ENCODE data around the gene FNDC3B.

FNDC3B gene

DNA sequence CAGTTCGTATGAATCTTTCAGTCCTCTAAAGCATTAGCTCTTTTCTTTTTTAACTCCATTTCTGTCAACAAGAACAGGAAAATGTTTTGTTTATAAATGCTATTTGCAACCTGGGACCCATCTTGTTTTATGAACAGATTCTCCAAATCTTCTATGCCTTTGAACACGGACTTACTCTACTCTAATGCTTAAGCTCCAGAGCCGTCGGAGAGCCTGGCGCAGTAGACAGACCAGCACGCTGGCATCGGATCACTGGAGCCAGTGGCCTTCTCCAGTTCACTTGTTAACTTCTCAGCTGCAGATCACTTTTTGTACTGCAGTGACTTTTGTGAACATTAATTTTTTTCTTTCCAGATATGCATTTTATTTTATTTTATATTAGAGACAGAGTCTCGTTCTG, 286.1 kb downstream of the FNDC3B start:
- Histone ChIP-seq H3K36me3 (ENCODE audit: insufficient read depth, low read length) (peaks cover 38% of the 10 kb centered on the region), H3K27me3 (ENCODE audit: insufficient read depth, low read length) (no peaks in the 10 kb centered on the region), H3K27ac (ENCODE audit: low read depth, low read length) (no peak overlapping the region), H3K4me1 (ENCODE audit: insufficient read depth, low read length) (no peaks in the 10 kb centered on the region), H3K9ac (ENCODE audit: low read depth, low read length) (no peak overlapping the region), H3K9me3 (ENCODE audit: insufficient read depth, low read depth, low read length) (no peaks in the 10 kb centered on the region), H3K4me3 (ENCODE audit: low read length) (no peak overlapping the region)
- 95% methylated on average over 8 of the region's 8 CpGs for WGBS

DNA sequence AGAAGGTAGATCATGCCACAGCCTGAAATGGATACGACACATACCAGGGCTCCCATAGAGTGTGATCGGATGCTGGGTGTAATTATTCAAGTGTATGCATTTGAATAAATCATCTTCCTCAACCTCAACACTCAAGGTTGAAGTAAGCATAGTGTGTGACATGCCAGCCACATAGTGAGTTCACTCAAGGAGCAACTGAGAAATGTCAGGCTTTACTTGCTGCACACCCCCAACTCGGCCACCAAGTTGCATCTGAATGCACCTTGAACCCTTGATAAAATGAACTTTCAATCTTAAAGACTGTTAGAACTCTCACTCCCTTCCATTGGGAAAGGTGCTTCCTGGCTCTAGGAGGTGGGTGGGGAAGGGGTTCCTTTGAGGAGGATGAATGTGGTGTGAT, 287.6 kb downstream of the FNDC3B start:
- no peaks in the 10 kb centered on the region for H3K4me1 ChIP-seq (ENCODE audit: insufficient read depth, low read length)
- H3K9me3 ChIP-seq (ENCODE audit: insufficient read depth, low read depth, low read length), result no peaks in the 10 kb centered on the region
- WGBS, result 98% methylated on average over 2 of the region's 3 CpGs
- no peaks in the 10 kb centered on the region for H3K27me3 ChIP-seq (ENCODE audit: insufficient read depth, low read length)
- peaks cover 47% of the 10 kb centered on the region for H3K36me3 ChIP-seq (ENCODE audit: insufficient read depth, low read length)
- no peak overlapping the region for H3K9ac ChIP-seq (ENCODE audit: low read depth, low read length)
- no peak overlapping the region for H3K4me3 ChIP-seq (ENCODE audit: low read length)
- H3K27ac ChIP-seq (ENCODE audit: low read depth, low read length), result no peak overlapping the region

DNA sequence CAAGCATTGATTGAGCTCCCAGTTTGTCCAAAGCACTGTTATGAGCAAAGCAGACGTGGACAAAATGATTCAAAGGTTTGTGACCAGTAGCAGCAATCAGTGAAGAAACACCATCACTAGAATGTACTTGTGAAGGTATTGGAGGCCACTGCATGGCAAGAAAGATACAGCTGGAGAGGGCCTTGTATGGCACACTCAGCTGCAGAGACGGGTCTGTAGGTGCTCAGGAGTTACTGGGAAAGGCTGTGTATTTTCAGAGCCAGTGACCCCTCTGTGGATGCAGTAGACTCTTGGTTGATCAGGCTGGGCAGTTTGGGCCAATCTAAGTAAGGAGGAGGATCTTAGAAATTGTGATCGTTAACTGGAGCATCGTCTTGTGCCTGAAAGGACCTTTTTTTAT, 288.9 kb downstream of the FNDC3B start:
- WGBS, result 90% methylated on average over 4 of the region's 4 CpGs
- peaks cover 49% of the 10 kb centered on the region for H3K36me3 ChIP-seq (ENCODE audit: insufficient read depth, low read length)
- H3K9me3 ChIP-seq (ENCODE audit: insufficient read depth, low read depth, low read length), result no peaks in the 10 kb centered on the region
- no peaks in the 10 kb centered on the region for H3K27me3 ChIP-seq (ENCODE audit: insufficient read depth, low read length)
- H3K4me1 ChIP-seq (ENCODE audit: insufficient read depth, low read length), result no peaks in the 10 kb centered on the region
- H3K4me3 ChIP-seq (ENCODE audit: low read length), result no peak overlapping the region
- H3K27ac ChIP-seq (ENCODE audit: low read depth, low read length), result no peak overlapping the region
- no peak overlapping the region for H3K9ac ChIP-seq (ENCODE audit: low read depth, low read length)

DNA sequence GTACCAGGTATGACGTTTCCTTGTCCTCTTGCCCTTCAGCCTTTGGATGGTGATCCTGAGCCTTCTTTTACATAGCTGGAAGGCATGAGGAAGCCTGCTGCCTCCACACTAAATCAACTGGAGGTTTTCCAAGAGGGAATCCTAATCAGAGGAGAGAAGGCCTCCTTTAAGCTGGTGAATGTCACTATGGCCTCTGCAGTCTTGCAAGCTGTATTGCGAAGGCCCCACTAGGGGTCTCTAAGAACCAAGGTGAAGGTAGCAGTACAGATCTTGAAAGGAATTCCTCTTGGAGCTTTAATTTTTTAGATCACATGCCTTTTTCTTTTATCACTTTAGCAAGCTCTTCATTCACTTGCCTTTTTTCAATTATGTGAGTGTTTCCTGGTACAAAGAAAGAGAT, 289.7 kb downstream of the FNDC3B start:
- Histone ChIP-seq H3K27ac (ENCODE audit: low read depth, low read length) (no peak overlapping the region), H3K4me1 (ENCODE audit: insufficient read depth, low read length) (no peaks in the 10 kb centered on the region), H3K36me3 (ENCODE audit: insufficient read depth, low read length) (peaks cover 53% of the 10 kb centered on the region), H3K9ac (ENCODE audit: low read depth, low read length) (no peak overlapping the region), H3K27me3 (ENCODE audit: insufficient read depth, low read length) (no peaks in the 10 kb centered on the region), H3K9me3 (ENCODE audit: insufficient read depth, low read depth, low read length) (no peaks in the 10 kb centered on the region), H3K4me3 (ENCODE audit: low read length) (no peak overlapping the region)
- WGBS, result 90% methylated on average over 2 of the region's 2 CpGs

DNA sequence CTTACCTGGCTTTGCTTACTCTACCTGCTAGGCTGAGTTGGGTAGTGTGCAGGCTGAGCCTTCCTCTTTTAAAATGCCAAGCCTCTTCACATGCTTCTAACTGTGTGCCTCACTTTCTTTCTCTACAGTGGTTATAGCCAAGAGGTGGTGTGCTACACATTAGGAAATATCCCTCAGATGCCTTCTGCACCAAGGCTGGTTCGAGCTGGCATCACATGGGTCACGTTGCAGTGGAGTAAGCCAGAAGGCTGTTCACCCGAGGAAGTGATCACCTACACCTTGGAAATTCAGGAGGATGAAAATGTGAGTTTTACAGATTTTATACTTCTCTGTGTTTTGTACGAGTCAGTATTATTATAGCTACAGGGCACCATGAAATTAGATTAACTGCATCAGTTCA, 291.0 kb downstream of the FNDC3B start:
- no peaks in the 10 kb centered on the region for H3K27me3 ChIP-seq (ENCODE audit: insufficient read depth, low read length)
- no peaks in the 10 kb centered on the region for H3K4me1 ChIP-seq (ENCODE audit: insufficient read depth, low read length)
- peaks cover 50% of the 10 kb centered on the region for H3K36me3 ChIP-seq (ENCODE audit: insufficient read depth, low read length)
- H3K4me3 ChIP-seq (ENCODE audit: low read length), result no peak overlapping the region
- WGBS, result 98% methylated on average over 4 of the region's 4 CpGs
- H3K27ac ChIP-seq (ENCODE audit: low read depth, low read length), result no peak overlapping the region
- H3K9me3 ChIP-seq (ENCODE audit: insufficient read depth, low read depth, low read length), result no peaks in the 10 kb centered on the region
- no peak overlapping the region for H3K9ac ChIP-seq (ENCODE audit: low read depth, low read length)

DNA sequence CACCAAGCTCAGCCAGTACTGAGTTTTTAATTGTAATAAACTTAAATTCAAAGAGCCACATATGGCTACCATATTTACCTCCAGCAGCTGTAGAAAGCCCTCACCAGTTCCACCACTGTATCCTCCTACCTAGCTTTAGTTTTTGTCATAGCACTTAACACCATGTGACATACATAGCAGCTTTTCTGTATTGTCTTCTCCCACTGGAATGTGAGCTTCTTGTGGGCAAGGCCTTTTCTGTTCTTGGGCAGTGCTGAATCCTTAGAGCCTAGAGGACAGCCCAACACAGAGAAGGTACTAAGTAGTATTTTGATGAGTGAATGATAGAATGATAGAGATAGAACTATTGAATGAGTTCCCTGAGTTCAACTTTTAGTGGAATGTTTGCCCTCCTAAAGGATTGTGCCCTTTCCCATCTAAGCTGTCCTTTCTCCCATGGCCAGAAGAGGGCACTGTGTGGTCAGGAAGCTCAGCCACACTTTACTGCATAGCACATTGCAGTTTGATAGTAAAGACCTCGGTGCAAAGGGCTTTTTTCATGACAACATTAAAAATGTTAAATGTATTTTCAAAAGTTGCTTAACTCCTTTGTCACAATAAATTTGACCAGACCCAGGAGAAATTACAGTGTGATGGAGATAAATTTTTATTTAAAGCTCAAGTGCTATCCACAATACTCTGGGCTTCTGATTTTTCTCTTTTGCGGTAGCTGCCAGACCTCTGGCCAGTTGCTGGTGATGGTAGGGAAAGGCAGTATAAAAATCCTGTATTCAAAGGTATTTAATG, 293.1 kb downstream of the FNDC3B start:
- WGBS, result 88% methylated on average over 2 of the region's 2 CpGs
- Histone ChIP-seq H3K36me3 (ENCODE audit: insufficient read depth, low read length) (peaks cover 66% of the 10 kb centered on the region), H3K4me1 (ENCODE audit: insufficient read depth, low read length) (no peaks in the 10 kb centered on the region), H3K9me3 (ENCODE audit: insufficient read depth, low read depth, low read length) (no peaks in the 10 kb centered on the region), H3K27me3 (ENCODE audit: insufficient read depth, low read length) (no peaks in the 10 kb centered on the region), H3K4me3 (ENCODE audit: low read length) (no peak overlapping the region), H3K27ac (ENCODE audit: low read depth, low read length) (0 out of 2 replicates have a peak overlapping the region, but pooled peaks have one; percentile 0), H3K9ac (ENCODE audit: low read depth, low read length) (no peak overlapping the region)

DNA sequence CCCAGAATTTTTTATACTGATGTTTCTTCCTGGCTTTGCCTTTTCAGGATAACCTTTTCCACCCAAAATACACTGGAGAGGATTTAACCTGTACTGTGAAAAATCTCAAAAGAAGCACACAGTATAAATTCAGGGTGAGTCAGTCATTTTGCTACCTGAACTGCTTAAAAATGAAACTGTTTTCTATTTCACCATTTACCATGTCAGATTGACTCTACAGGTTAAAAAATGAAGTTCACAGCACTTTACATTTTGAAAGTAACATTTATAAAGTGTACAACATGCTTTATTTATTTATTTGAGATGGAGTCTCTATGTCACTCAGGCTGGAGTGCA, 293.6 kb downstream of the FNDC3B start:
- Histone ChIP-seq H3K9ac (ENCODE audit: low read depth, low read length) (no peak overlapping the region), H3K27ac (ENCODE audit: low read depth, low read length) (no peak overlapping the region), H3K36me3 (ENCODE audit: insufficient read depth, low read length) (peaks cover 71% of the 10 kb centered on the region), H3K9me3 (ENCODE audit: insufficient read depth, low read depth, low read length) (no peaks in the 10 kb centered on the region), H3K4me1 (ENCODE audit: insufficient read depth, low read length) (no peaks in the 10 kb centered on the region), H3K27me3 (ENCODE audit: insufficient read depth, low read length) (no peaks in the 10 kb centered on the region), H3K4me3 (ENCODE audit: low read length) (no peak overlapping the region)

DNA sequence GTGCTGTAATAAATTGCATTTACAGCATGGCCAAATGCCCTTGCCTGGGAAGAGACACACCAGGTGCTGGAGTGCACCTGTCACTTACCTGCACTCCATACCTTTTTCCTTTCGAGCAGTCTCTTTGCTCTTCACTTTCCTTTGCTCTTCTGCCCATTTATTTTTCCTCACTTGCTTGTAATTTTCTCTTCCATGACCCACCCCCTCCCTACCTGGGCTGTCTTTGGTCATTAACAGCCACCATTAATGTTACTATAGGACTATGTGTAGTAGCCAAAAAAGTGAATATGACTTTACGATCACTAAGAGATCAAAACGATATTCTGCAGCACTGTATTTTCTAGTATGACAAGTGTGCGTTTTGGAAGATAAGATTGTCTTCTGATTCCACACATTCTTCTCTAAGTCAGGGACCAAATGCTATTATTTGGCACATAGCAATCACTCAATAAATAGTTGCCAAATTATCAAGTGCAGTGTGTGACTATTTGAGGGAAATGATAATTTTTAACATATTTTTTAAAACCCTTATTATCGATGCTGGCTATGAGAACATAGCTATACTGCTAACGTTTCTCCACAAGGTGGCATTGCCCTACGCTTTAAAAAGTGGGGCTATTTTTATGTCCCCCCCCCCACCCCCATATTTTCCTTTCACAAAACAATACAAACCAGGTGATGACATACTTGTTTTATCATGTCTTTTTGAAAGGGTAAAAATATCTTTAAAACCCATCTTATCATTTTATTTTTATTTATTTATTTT, 294.5 kb downstream of the FNDC3B start:
- Histone ChIP-seq H3K27me3 (ENCODE audit: insufficient read depth, low read length) (no peaks in the 10 kb centered on the region), H3K9ac (ENCODE audit: low read depth, low read length) (no peak overlapping the region), H3K4me3 (ENCODE audit: low read length) (no peak overlapping the region), H3K36me3 (ENCODE audit: insufficient read depth, low read length) (peaks cover 73% of the 10 kb centered on the region), H3K4me1 (ENCODE audit: insufficient read depth, low read length) (no peaks in the 10 kb centered on the region), H3K9me3 (ENCODE audit: insufficient read depth, low read depth, low read length) (no peaks in the 10 kb centered on the region), H3K27ac (ENCODE audit: low read depth, low read length) (no peak overlapping the region)
- WGBS, result 96% methylated on average over 7 of the region's 7 CpGs

DNA sequence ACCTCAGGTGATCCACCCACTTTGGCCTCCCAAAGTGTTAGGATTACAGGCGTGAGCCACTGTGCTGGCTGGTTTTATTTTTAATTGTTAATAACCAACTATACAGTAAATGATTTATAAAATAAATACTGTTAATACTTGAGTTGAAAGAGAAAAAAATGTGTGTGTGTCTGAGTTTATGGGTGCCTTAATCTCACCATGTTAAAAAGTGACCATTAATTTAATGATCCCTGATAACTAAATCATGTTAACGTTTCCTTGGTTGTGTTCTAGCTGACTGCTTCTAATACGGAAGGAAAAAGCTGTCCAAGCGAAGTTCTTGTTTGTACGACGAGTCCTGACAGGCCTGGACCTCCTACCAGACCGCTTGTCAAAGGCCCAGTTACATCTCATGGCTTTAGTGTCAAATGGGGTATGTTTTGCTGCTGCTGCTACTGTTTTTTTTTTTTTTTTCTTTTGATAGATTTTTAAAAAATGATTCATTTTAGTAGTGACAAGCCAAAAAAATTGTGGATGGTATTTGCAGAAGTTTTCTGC, 295.4 kb downstream of the FNDC3B start:
- H3K4me3 ChIP-seq (ENCODE audit: low read length), result no peak overlapping the region
- H3K4me1 ChIP-seq (ENCODE audit: insufficient read depth, low read length), result no peaks in the 10 kb centered on the region
- H3K36me3 ChIP-seq (ENCODE audit: insufficient read depth, low read length), result peaks cover 76% of the 10 kb centered on the region
- H3K9ac ChIP-seq (ENCODE audit: low read depth, low read length), result no peak overlapping the region
- H3K27me3 ChIP-seq (ENCODE audit: insufficient read depth, low read length), result no peaks in the 10 kb centered on the region
- H3K9me3 ChIP-seq (ENCODE audit: insufficient read depth, low read depth, low read length), result no peaks in the 10 kb centered on the region
- no peak overlapping the region for H3K27ac ChIP-seq (ENCODE audit: low read depth, low read length)
- 96% methylated on average over 6 of the region's 7 CpGs for WGBS

DNA sequence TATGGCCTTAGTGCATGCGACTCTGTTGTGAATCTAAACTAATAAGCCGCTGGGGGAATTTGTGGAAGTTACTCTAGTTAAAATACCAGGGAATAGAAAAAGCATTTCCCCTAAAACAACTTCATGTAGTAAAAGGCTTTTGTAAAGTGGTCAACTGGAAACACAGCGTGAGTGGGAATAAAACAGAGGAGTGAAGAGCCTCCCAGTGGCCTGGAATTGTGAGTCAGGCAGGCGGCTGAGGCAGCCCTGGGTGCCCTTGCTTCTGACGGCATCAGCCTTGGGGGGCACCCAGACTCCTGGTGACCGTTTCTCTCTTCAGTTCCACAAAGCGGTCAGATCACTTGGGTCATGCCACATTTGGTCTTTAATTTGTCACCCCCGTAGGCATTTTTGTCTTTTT, 300.5 kb downstream of the FNDC3B start:
- 92% methylated on average over 8 of the region's 8 CpGs for WGBS
- Histone ChIP-seq H3K27ac (ENCODE audit: low read depth, low read length) (no peak overlapping the region), H3K4me1 (ENCODE audit: insufficient read depth, low read length) (no peaks in the 10 kb centered on the region), H3K9ac (ENCODE audit: low read depth, low read length) (no peak overlapping the region), H3K27me3 (ENCODE audit: insufficient read depth, low read length) (no peaks in the 10 kb centered on the region), H3K36me3 (ENCODE audit: insufficient read depth, low read length) (peaks cover 88% of the 10 kb centered on the region), H3K9me3 (ENCODE audit: insufficient read depth, low read depth, low read length) (no peaks in the 10 kb centered on the region), H3K4me3 (ENCODE audit: low read length) (no peak overlapping the region)

DNA sequence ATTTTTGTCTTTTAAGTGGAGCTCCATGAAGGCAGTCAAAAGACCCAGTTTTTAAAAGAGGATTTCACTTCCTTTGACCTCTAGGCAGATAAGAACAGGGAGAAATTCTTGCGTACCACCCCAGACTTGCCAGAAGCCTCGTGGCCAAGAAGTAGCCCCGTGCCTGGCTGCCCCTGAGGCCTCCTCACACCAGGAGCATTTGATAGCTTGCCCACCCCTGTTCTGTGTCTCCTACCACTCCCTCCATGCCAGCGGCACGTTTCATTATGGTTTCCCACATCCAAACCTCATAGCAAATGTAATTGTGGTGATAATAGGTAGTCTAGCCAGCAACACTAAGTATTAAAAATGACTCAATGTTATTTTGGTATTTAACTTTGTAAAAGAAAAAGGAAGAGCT, 301.2 kb downstream of the FNDC3B start:
- H3K36me3 ChIP-seq (ENCODE audit: insufficient read depth, low read length), result peaks cover 88% of the 10 kb centered on the region
- WGBS, result 97% methylated on average over 3 of the region's 5 CpGs

More for the DNA sequence above, 301.2 kb downstream of the FNDC3B start:
- Histone ChIP-seq H3K9ac (ENCODE audit: low read depth, low read length) (no peak overlapping the region), H3K4me3 (ENCODE audit: low read length) (no peak overlapping the region), H3K9me3 (ENCODE audit: insufficient read depth, low read depth, low read length) (no peaks in the 10 kb centered on the region), H3K27ac (ENCODE audit: low read depth, low read length) (no peak overlapping the region), H3K4me1 (ENCODE audit: insufficient read depth, low read length) (no peaks in the 10 kb centered on the region), H3K27me3 (ENCODE audit: insufficient read depth, low read length) (no peaks in the 10 kb centered on the region)

Measured in HUES64 (cell line).